DND-41 (cell line): ENCODE results near the gene ZNF57.

Experiments used
- ATAC-seq: fragments of 200-7000 bp; cut with Tn5 transposase; 3 replicates; pipeline ENCODE4 v1.9.1; 2021; ENCODE audit warnings: low read depth; ENCODE audit not compliant: insufficient read depth
- DNase-seq: peaks from one replicate; pipeline ENCODE4 v3.0.0-alpha.2; 2020
- H2AFZ ChIP-seq: 2 replicates; pipeline ENCODE4 v1.6.0; 2012; ENCODE audit warnings: low read depth, low read length
- H3K27ac ChIP-seq: 2 replicates; pipeline ENCODE4 v1.5.1; 2012; ENCODE audit warnings: low read length, inconsistent platforms
- H3K27me3 ChIP-seq: fragments of 200-600 bp; sonication (generic); 2 replicates; pipeline ENCODE4 v1.6.0; 2012; ENCODE audit warnings: low read length, mild to moderate bottlenecking, inconsistent platforms; ENCODE audit not compliant: insufficient read depth, poor library complexity
- H3K36me3 ChIP-seq: 2 replicates; pipeline ENCODE4 v1.5.1; 2012; ENCODE audit warnings: low read length, inconsistent platforms; ENCODE audit not compliant: insufficient read depth
- H3K4me1 ChIP-seq: 2 replicates; pipeline ENCODE4 v1.5.1; 2012; ENCODE audit warnings: mild to moderate bottlenecking, low read length; ENCODE audit not compliant: insufficient read depth
- H3K4me2 ChIP-seq: 2 replicates; pipeline ENCODE4 v1.6.0; 2012; ENCODE audit warnings: mild to moderate bottlenecking, moderate library complexity, low read length, inconsistent platforms; ENCODE audit not compliant: insufficient read depth
- H3K4me3 ChIP-seq, 2 experiments: fragments of 200-600 bp in 1 of 2; shearing (Covaris generic) in 1 of 2; 2 replicates each; pipeline ENCODE4 v1.5.1; 2012 to 2016; ENCODE audit warnings: inconsistent platforms in 2 of 2, low read length in 2 of 2, mild to moderate bottlenecking in 2 of 2, low read depth in 1 of 2, moderate library complexity in 1 of 2
- H3K79me2 ChIP-seq: 2 replicates; pipeline ENCODE4 v1.6.0; 2012; ENCODE audit warnings: low read length, inconsistent platforms; ENCODE audit not compliant: insufficient read depth
- H3K9ac ChIP-seq: 2 replicates; pipeline ENCODE4 v1.6.0; 2012; ENCODE audit warnings: low read depth, mild to moderate bottlenecking, inconsistent platforms, low read length, moderate library complexity
- H3K9me3 ChIP-seq: 2 replicates; pipeline ENCODE4 v1.5.1; 2012; ENCODE audit warnings: low read length, moderate library complexity, mild to moderate bottlenecking, inconsistent platforms; ENCODE audit not compliant: insufficient read depth, severe bottlenecking
- H4K20me1 ChIP-seq: 2 replicates; pipeline ENCODE4 v1.6.0; 2012; ENCODE audit warnings: low read length; ENCODE audit not compliant: insufficient read depth
- CTCF ChIP-seq: IDR thresholded peaks from 2 replicates; pipeline ENCODE4 v1.5.1; 2012; ENCODE audit warnings: borderline replicate concordance, low read length, moderate library complexity, mild to moderate bottlenecking; ENCODE audit not compliant: poor library complexity, severe bottlenecking; ENCODE audit errors: extremely low read depth
- EZH2 ChIP-seq: IDR thresholded peaks from 3 replicates; pipeline ENCODE4 v1.6.1; 2012; ENCODE audit warnings: borderline replicate concordance, low read depth, mild to moderate bottlenecking, moderate library complexity, low read length, inconsistent platforms; ENCODE audit not compliant: severe bottlenecking

ZNF57 gene

GRCh38 chr19:2900296-2901252 is at the start of gene ZNF57:
Gene ZNF57 (plus strand): TSS chr19:2900928. CDS start chr19:2901046, 118 bp downstream.
- Histone ChIP-seq H3K4me2 (peak within 1 kb of the TSS; percentile 100), H3K79me2 (peaks cover 40% of the 10 kb centered on the region), H3K27ac (peak within 1 kb of the TSS; percentile 83), H3K36me3 (0 out of 2 replicates have a peak, but pooled peaks cover 2% of the 10 kb centered on the region), H2AFZ (peak within 1 kb of the TSS; percentile 99), H3K4me3 (peak within 1 kb of the TSS; percentile 99), H4K20me1 (peaks cover 11% of the 10 kb centered on the region; the same call in 1 of the 2 replicates), H3K9ac (peak within 1 kb of the TSS; percentile 92), H3K9me3 (no peaks in the 10 kb centered on the region), H3K4me1 (peaks cover 23% of the 10 kb centered on the region), H3K27me3 (no peaks in the 10 kb centered on the region)
- ATAC-seq, result peak; percentile 96
- TF ChIP-seq CTCF, result no peak
- TF ChIP-seq EZH2, result no peak
- peak; percentile 99 for DNase-seq

GRCh38 chr19:2852598-2852997 is 48.1 kb upstream of the ZNF57 start:
- TF ChIP-seq CTCF (no peak), EZH2 (no peak)
- Histone ChIP-seq H3K4me1 (peaks cover 25% of the 10 kb centered on the region), H3K27me3 (no peaks in the 10 kb centered on the region), H3K79me2 (peaks cover 21% of the 10 kb centered on the region), H3K4me2 (no peak overlapping the region), H2AFZ (no peak overlapping the region), H3K27ac (no peak overlapping the region), H3K36me3 (peaks cover 60% of the 10 kb centered on the region), H3K9ac (no peak overlapping the region), H3K9me3 (peaks cover 38% of the 10 kb centered on the region), H3K4me3 (no peak overlapping the region), H4K20me1 (no peaks in the 10 kb centered on the region)
- DNase-seq, result no peak
- no peak for ATAC-seq

GRCh38 chr19:2853015-2853606 is 47.6 kb upstream of the ZNF57 start:
- Histone ChIP-seq H3K4me1 (peaks cover 25% of the 10 kb centered on the region), H2AFZ (no peak overlapping the region), H3K36me3 (peaks cover 60% of the 10 kb centered on the region), H3K27ac (no peak overlapping the region), H3K27me3 (no peaks in the 10 kb centered on the region), H3K9ac (no peak overlapping the region), H4K20me1 (no peaks in the 10 kb centered on the region), H3K9me3 (peaks cover 38% of the 10 kb centered on the region), H3K4me2 (no peak overlapping the region), H3K79me2 (peaks cover 17% of the 10 kb centered on the region; the same call in 1 of the 2 replicates), H3K4me3 (no peak overlapping the region)
- DNase-seq, result no peak
- no peak for TF ChIP-seq CTCF
- TF ChIP-seq EZH2, result no peak
- ATAC-seq, result no peak
